PC-3 (cell line): ENCODE results near the gene PLA1A. TPM values are rescaled to one million over a fixed set of nuclear protein-coding genes. Genes with fewer than 3 reads are reported as not detected.
A peak's percentile ranks its signal among the peaks of the same experiment; 100 is the strongest.

ENCODE experiments used
- ATAC-seq: fragments of 200-7000 bp; cut with Tn5 transposase; 2 replicates; pipeline ENCODE4 v1.9.1; 2020; ENCODE audit warnings: mild to moderate bottlenecking, moderate library complexity
- BruUV-seq: library from RNA; stranded (reverse); fragments of 400-500 nt; replicated peaks from 2 replicates; lab custom pipeline; 2021; lab: Mats Ljungman, UMichigan
- CTCF ChIA-PET: fragments of 300-600 bp; sonication (Branson Sonifier 250); formaldehyde crosslinking; loops from one replicate; lab custom pipeline; 2022; ENCODE audit warnings: antibody characterized with exemption; lab: Charles Lee
- POLR2A ChIA-PET: fragments of 300-600 bp; sonication (Branson Sonifier 250); formaldehyde crosslinking; loops from one replicate; lab custom pipeline; 2022; ENCODE audit warnings: antibody characterized with exemption; ENCODE audit not compliant: unreplicated experiment; lab: Charles Lee
- DNase-seq: peaks from one replicate; pipeline ENCODE4 v3.0.0-alpha.2; 2015
- H2AFZ ChIP-seq: fragments of 300-600 bp; sonication (generic); 2 replicates; pipeline ENCODE4 v1.6.0; 2016; ENCODE audit warnings: antibody characterized with exemption, low read length
- H3F3A ChIP-seq: fragments of 300-600 bp; sonication (generic); one replicate; pipeline ENCODE4 v1.6.0; 2017; ENCODE audit warnings: antibody characterized with exemption, low read length, control low read depth, mild to moderate bottlenecking; ENCODE audit not compliant: unreplicated experiment
- H3K27ac ChIP-seq: fragments of 300-600 bp; sonication (generic); 2 replicates; pipeline ENCODE4 v1.5.1; 2016; ENCODE audit warnings: mild to moderate bottlenecking, low read length
- H3K27me3 ChIP-seq: fragments of 300-600 bp; sonication (generic); 2 replicates; pipeline ENCODE4 v1.6.1; 2016; ENCODE audit warnings: low read length, mixed read lengths
- H3K36me3 ChIP-seq: fragments of 300-600 bp; sonication (generic); 2 replicates; pipeline ENCODE4 v1.6.1; 2016; ENCODE audit warnings: low read depth, mixed run types, low read length, mixed read lengths
- H3K4me1 ChIP-seq: fragments of 300-600 bp; sonication (generic); 2 replicates; pipeline ENCODE4 v1.5.1; 2016; ENCODE audit warnings: low read length; ENCODE audit not compliant: insufficient read depth
- H3K4me2 ChIP-seq: fragments of 300-600 bp; sonication (generic); 2 replicates; pipeline ENCODE4 v1.6.0; 2016; ENCODE audit warnings: low read length
- H3K4me3 ChIP-seq: fragments of 300-600 bp; sonication (generic); 2 replicates; pipeline ENCODE4 v1.5.1; 2016; ENCODE audit warnings: mild to moderate bottlenecking, low read length, mixed read lengths
- H3K79me2 ChIP-seq: fragments of 300-600 bp; sonication (generic); 2 replicates; pipeline ENCODE4 v1.6.1; 2017; ENCODE audit warnings: low read length, mixed read lengths
- H3K9ac ChIP-seq: fragments of 300-600 bp; sonication (generic); 2 replicates; pipeline ENCODE4 v1.6.0; 2016; ENCODE audit warnings: mild to moderate bottlenecking, low read length
- H3K9me2 ChIP-seq: fragments of 300-600 bp; sonication (generic); replicated peaks from 2 replicates; pipeline ENCODE4 v1.6.1; 2016; ENCODE audit warnings: mixed run types, low read length, mixed read lengths
- H3K9me3 ChIP-seq: fragments of 300-600 bp; sonication (generic); 2 replicates; pipeline ENCODE4 v1.6.1; 2016; ENCODE audit warnings: low read length, mixed read lengths
- H4K20me1 ChIP-seq: fragments of 300-600 bp; sonication (generic); 2 replicates; pipeline ENCODE4 v1.6.1; 2016; ENCODE audit warnings: low read length, mixed read lengths
- CTCF ChIP-seq: fragments of 300-600 bp; sonication (generic); conservative IDR thresholded peaks from 2 replicates; pipeline ENCODE4 v1.5.1; 2017; ENCODE audit warnings: antibody characterized with exemption, low read depth, mild to moderate bottlenecking, low read length
- EZH2 ChIP-seq: fragments of 300-600 bp; sonication (generic); IDR thresholded peaks from one replicate; pipeline ENCODE4 v1.6.1; 2017; ENCODE audit warnings: antibody characterized with exemption, mild to moderate bottlenecking, low read length; ENCODE audit not compliant: unreplicated experiment
- EZH2phosphoT487 ChIP-seq: fragments of 300-600 bp; sonication (generic); IDR thresholded peaks from 2 replicates; pipeline ENCODE4 v1.6.1; 2018; ENCODE audit warnings: mild to moderate bottlenecking, antibody characterized with exemption, low read length, borderline replicate concordance
- intact Hi-C: fragments of 100-400 bp; cut with micrococcal nuclease; formaldehyde crosslinking; loops from 2 replicates; pipeline ENCODE4 v1.9.0; 2023
- total RNA-seq: library from RNA; depleted of rRNA; stranded (reverse); fragments of >200 nt; gene quantifications from 2 replicates; pipeline ENCODE4 v1.2.3, GENCODE V29; 2014

Gene PLA1A
- total RNA-seq, 1 experiment from 2014 or later = 0.36 TPM

GRCh38 chr3:119664370-119664769, 66.7 kb downstream of the PLA1A start:
- H3K4me3 ChIP-seq = peak overlapping the region; percentile 15; the same call in 1 of the 2 replicates
- DNase-seq (peak; percentile 60), ATAC-seq (peak; percentile 42)
- H3K27ac ChIP-seq = peak overlapping the region; percentile 91
- ChIA-PET CTCF (no interaction called here), POLR2A (interaction anchor here (0.7 to 1.2 kb wide), 2 partner anchors 12 to 201 kb away, joined by 3 to 5 read pairs; partner anchors contain the start of genes COX17 and TMEM39A)
- TF ChIP-seq CTCF (no peak), EZH2 (no peak), EZH2phosphoT487 (no peak)
- intact Hi-C loops = loop anchor here (1.0 to 5.0 kb wide), 3 partner anchors 13 to 162 kb away; partner anchors contain the start of gene COX17
- peak overlapping the region; percentile 63 for H3K9ac ChIP-seq
- BruUV-seq = no TSS peak
- peak overlapping the region; percentile 51 for H2AFZ ChIP-seq
- H3F3A ChIP-seq = peaks cover 18% of the 10 kb centered on the region
- H3K4me1 ChIP-seq = peaks cover 52% of the 10 kb centered on the region
- peaks cover 8% of the 10 kb centered on the region; the same call in 1 of the 2 replicates for H3K36me3 ChIP-seq
- H3K9me3 ChIP-seq = no peaks in the 10 kb centered on the region
- H4K20me1 ChIP-seq = no peaks in the 10 kb centered on the region
- H3K27me3 ChIP-seq = no peaks in the 10 kb centered on the region
- peak overlapping the region; percentile 69 for H3K4me2 ChIP-seq
- H3K9me2 ChIP-seq = no peaks in the 10 kb centered on the region
- H3K79me2 ChIP-seq = no peaks in the 10 kb centered on the region

- CTCF ChIA-PET = no interaction called here
- H3K9me3 ChIP-seq = no peaks in the 10 kb centered on the region
Observed at GRCh38 chr3:119664850-119665379, 67.2 kb downstream of the PLA1A start.

More at GRCh38 chr3:119664850-119665379, 67.2 kb downstream of the PLA1A start:
- peaks cover 8% of the 10 kb centered on the region; the same call in 1 of the 2 replicates for H3K36me3 ChIP-seq
- no peaks in the 10 kb centered on the region for H3K79me2 ChIP-seq
- POLR2A ChIA-PET = no interaction called here
- H3K4me3 ChIP-seq = 0 out of 2 replicates have a peak overlapping the region, but pooled peaks have one; percentile 15
- peak overlapping the region; percentile 69 for H3K4me2 ChIP-seq
- DNase-seq (peak; percentile 77), ATAC-seq (no peak)
- peak overlapping the region; percentile 63 for H3K9ac ChIP-seq
- peak overlapping the region; percentile 23; the same call in 1 of the 2 replicates for H2AFZ ChIP-seq
- peak overlapping the region; percentile 91 for H3K27ac ChIP-seq
- no peak for TF ChIP-seq CTCF
- no peak for TF ChIP-seq EZH2phosphoT487
- TF ChIP-seq EZH2 = no peak
- BruUV-seq = no TSS peak
- H3K9me2 ChIP-seq = no peaks in the 10 kb centered on the region
- H3F3A ChIP-seq = peaks cover 18% of the 10 kb centered on the region
- intact Hi-C loops = loop anchor here (1.0 to 5.0 kb wide), 3 partner anchors 12 to 163 kb away; partner anchors contain the start of gene COX17
- H4K20me1 ChIP-seq = no peaks in the 10 kb centered on the region
- H3K4me1 ChIP-seq = peaks cover 54% of the 10 kb centered on the region
- H3K27me3 ChIP-seq = no peaks in the 10 kb centered on the region
